Measurements from ENCODE around the gene BEX1. TPM values are rescaled to one million over a fixed set of nuclear protein-coding genes. Genes with fewer than 3 reads are reported as not detected.
A peak's percentile ranks its signal among the peaks of the same experiment; 100 is the strongest.

The BEX1 gene
- total and polyA plus RNA-seq, 9 of the 15 experiments (the other 6 are each of a cell fraction or from before 2014, with no cell fraction given) = not detected

DNA sequence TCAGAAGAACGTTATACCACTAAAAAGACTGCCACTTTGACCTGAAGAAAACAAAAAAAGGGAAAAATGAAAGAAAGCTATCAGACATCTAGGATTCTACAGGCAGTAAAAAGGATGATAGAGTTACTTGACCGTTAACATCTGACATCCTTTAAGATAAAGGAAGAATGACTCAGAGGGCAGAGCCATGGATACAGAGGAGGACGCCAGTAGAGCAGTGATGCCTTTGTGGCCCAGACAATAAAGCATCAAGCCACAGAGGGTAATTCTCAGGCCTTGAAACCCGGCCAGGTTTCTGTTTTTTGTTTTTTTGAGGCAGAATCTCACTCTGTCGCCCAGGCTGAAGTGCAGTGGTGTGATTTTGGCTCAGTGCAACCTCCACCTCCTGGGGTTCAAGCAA, 9.5 kb upstream of the BEX1 start (continued):
- TF ChIP-seq POLR2H (tag; IDR thresholded peaks at IDR 0.05; ENCODE audit: low read depth) = no peak
- TF ChIP-seq ZC3H4 (CRISPR knock-in tag; IDR thresholded peaks at IDR 0.05; ENCODE audit: borderline replicate concordance) = no peak
- TF ChIP-seq, protein P1, sequence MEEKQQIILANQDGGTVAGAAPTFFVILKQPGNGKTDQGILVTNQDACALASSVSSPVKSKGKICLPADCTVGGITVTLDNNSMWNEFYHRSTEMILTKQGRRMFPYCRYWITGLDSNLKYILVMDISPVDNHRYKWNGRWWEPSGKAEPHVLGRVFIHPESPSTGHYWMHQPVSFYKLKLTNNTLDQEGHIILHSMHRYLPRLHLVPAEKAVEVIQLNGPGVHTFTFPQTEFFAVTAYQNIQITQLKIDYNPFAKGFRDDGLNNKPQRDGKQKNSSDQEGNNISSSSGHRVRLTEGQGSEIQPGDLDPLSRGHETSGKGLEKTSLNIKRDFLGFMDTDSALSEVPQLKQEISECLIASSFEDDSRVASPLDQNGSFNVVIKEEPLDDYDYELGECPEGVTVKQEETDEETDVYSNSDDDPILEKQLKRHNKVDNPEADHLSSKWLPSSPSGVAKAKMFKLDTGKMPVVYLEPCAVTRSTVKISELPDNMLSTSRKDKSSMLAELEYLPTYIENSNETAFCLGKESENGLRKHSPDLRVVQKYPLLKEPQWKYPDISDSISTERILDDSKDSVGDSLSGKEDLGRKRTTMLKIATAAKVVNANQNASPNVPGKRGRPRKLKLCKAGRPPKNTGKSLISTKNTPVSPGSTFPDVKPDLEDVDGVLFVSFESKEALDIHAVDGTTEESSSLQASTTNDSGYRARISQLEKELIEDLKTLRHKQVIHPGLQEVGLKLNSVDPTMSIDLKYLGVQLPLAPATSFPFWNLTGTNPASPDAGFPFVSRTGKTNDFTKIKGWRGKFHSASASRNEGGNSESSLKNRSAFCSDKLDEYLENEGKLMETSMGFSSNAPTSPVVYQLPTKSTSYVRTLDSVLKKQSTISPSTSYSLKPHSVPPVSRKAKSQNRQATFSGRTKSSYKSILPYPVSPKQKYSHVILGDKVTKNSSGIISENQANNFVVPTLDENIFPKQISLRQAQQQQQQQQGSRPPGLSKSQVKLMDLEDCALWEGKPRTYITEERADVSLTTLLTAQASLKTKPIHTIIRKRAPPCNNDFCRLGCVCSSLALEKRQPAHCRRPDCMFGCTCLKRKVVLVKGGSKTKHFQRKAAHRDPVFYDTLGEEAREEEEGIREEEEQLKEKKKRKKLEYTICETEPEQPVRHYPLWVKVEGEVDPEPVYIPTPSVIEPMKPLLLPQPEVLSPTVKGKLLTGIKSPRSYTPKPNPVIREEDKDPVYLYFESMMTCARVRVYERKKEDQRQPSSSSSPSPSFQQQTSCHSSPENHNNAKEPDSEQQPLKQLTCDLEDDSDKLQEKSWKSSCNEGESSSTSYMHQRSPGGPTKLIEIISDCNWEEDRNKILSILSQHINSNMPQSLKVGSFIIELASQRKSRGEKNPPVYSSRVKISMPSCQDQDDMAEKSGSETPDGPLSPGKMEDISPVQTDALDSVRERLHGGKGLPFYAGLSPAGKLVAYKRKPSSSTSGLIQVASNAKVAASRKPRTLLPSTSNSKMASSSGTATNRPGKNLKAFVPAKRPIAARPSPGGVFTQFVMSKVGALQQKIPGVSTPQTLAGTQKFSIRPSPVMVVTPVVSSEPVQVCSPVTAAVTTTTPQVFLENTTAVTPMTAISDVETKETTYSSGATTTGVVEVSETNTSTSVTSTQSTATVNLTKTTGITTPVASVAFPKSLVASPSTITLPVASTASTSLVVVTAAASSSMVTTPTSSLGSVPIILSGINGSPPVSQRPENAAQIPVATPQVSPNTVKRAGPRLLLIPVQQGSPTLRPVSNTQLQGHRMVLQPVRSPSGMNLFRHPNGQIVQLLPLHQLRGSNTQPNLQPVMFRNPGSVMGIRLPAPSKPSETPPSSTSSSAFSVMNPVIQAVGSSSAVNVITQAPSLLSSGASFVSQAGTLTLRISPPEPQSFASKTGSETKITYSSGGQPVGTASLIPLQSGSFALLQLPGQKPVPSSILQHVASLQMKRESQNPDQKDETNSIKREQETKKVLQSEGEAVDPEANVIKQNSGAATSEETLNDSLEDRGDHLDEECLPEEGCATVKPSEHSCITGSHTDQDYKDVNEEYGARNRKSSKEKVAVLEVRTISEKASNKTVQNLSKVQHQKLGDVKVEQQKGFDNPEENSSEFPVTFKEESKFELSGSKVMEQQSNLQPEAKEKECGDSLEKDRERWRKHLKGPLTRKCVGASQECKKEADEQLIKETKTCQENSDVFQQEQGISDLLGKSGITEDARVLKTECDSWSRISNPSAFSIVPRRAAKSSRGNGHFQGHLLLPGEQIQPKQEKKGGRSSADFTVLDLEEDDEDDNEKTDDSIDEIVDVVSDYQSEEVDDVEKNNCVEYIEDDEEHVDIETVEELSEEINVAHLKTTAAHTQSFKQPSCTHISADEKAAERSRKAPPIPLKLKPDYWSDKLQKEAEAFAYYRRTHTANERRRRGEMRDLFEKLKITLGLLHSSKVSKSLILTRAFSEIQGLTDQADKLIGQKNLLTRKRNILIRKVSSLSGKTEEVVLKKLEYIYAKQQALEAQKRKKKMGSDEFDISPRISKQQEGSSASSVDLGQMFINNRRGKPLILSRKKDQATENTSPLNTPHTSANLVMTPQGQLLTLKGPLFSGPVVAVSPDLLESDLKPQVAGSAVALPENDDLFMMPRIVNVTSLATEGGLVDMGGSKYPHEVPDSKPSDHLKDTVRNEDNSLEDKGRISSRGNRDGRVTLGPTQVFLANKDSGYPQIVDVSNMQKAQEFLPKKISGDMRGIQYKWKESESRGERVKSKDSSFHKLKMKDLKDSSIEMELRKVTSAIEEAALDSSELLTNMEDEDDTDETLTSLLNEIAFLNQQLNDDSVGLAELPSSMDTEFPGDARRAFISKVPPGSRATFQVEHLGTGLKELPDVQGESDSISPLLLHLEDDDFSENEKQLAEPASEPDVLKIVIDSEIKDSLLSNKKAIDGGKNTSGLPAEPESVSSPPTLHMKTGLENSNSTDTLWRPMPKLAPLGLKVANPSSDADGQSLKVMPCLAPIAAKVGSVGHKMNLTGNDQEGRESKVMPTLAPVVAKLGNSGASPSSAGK (IDR thresholded peaks at IDR 0.05) = no peak
- TF ChIP-seq KAT7 (CRISPR knock-in tag; IDR thresholded peaks at IDR 0.05; ENCODE audit: borderline replicate concordance) = no peak
- TF ChIP-seq, protein P2, sequence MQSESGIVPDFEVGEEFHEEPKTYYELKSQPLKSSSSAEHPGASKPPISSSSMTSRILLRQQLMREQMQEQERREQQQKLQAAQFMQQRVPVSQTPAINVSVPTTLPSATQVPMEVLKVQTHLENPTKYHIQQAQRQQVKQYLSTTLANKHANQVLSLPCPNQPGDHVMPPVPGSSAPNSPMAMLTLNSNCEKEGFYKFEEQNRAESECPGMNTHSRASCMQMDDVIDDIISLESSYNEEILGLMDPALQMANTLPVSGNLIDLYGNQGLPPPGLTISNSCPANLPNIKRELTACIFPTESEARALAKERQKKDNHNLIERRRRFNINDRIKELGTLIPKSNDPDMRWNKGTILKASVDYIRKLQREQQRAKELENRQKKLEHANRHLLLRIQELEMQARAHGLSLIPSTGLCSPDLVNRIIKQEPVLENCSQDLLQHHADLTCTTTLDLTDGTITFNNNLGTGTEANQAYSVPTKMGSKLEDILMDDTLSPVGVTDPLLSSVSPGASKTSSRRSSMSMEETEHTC (IDR thresholded peaks at IDR 0.05) = no peak
- peak; percentile 36; the same call in 1 of the 2 replicates for TF ChIP-seq JUND (IDR thresholded peaks at IDR 0.05; ENCODE audit: borderline replicate concordance, low read depth, low read length)
- no peak; the same call in 2 of the 3 replicates for TF ChIP-seq JUND (tag; IDR thresholded peaks at IDR 0.05; ENCODE audit: borderline replicate concordance, low read depth, low read length)
- no peak for TF ChIP-seq ZNF584 (CRISPR knock-in tag; IDR thresholded peaks at IDR 0.05; ENCODE audit: low read depth)
- TF ChIP-seq MTF1 (CRISPR knock-in tag; IDR thresholded peaks at IDR 0.05; ENCODE audit: borderline replicate concordance) = no peak
- no peak for TF ChIP-seq MECOM (CRISPR knock-in tag; IDR thresholded peaks at IDR 0.05)
- 0 out of 2 replicates have a peak, but pooled peaks have one; percentile 41 for TF ChIP-seq CTBP1 (IDR thresholded peaks at IDR 0.05; ENCODE audit: borderline replicate concordance)
- TF ChIP-seq, protein P3, sequence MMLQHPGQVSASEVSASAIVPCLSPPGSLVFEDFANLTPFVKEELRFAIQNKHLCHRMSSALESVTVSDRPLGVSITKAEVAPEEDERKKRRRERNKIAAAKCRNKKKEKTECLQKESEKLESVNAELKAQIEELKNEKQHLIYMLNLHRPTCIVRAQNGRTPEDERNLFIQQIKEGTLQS (IDR thresholded peaks at IDR 0.05) = no peak
- TF ChIP-seq, protein P3 (CRISPR knock-in tag; conservative IDR thresholded peaks at IDR 0.05) = no peak
- TF ChIP-seq ZNF644 (tag; IDR thresholded peaks at IDR 0.05; ENCODE audit: low read depth) = no peak
- TF ChIP-seq ZNF184 (CRISPR knock-in tag; IDR thresholded peaks at IDR 0.05) = no peak
- TF ChIP-seq ZNF695 (CRISPR knock-in tag; IDR thresholded peaks at IDR 0.05) = no peak
